ENCODE results near the gene RAB31. TPM values are rescaled to one million over a fixed set of nuclear protein-coding genes. Genes with fewer than 3 reads are reported as not detected.

RAB31 gene
- total RNA-seq, 1 donor from 2014 or later = 32.2 TPM

GRCh38 chr18:9730786-9731185 is 22.7 kb downstream of the RAB31 start:
- intact Hi-C loops (cut with DNase I) = no loop called here

GRCh38 chr18:9731380-9731779 is 23.3 kb downstream of the RAB31 start:
- no peak for DNase-seq (ENCODE audit: low spot score)
- intact Hi-C loops (cut with DNase I) = no loop called here

More at GRCh38 chr18:9730786-9731185, 22.7 kb downstream of the RAB31 start:
- no peak for DNase-seq (ENCODE audit: low spot score)

- intact Hi-C loops (cut with DNase I) = no loop called here
- no peak for DNase-seq (ENCODE audit: low spot score)
Measured at GRCh38 chr18:9732031-9732430, 23.9 kb downstream of the RAB31 start.

GRCh38 chr18:9734189-9734588 is 26.1 kb downstream of the RAB31 start:
- DNase-seq (ENCODE audit: low spot score) = no peak
- intact Hi-C loops (cut with DNase I) = no loop called here

GRCh38 chr18:9735238-9735637 is 27.1 kb downstream of the RAB31 start:
- intact Hi-C loops (cut with DNase I) = no loop called here
- DNase-seq (ENCODE audit: low spot score) = peak; percentile 86

- no peak for DNase-seq (ENCODE audit: low spot score)
- intact Hi-C loops (cut with DNase I) = no loop called here
Measured at GRCh38 chr18:9735879-9736278, 27.8 kb downstream of the RAB31 start.

- intact Hi-C loops (cut with DNase I) = no loop called here
- no peak for DNase-seq (ENCODE audit: low spot score)
Measured at GRCh38 chr18:9736286-9736835, 28.3 kb downstream of the RAB31 start.

GRCh38 chr18:9737006-9737405 is 28.9 kb downstream of the RAB31 start:
- DNase-seq (ENCODE audit: low spot score) = no peak
- intact Hi-C loops (cut with DNase I) = no loop called here

- intact Hi-C loops (cut with DNase I) = no loop called here
- DNase-seq (ENCODE audit: low spot score) = no peak
Measured at GRCh38 chr18:9737472-9738121, 29.5 kb downstream of the RAB31 start.

- DNase-seq (ENCODE audit: low spot score) = no peak
- intact Hi-C loops (cut with DNase I) = no loop called here
Measured at GRCh38 chr18:9738266-9738969, 30.3 kb downstream of the RAB31 start.

- intact Hi-C loops (cut with DNase I) = no loop called here
- DNase-seq (ENCODE audit: low spot score) = no peak
Measured at GRCh38 chr18:9739516-9739915, 31.4 kb downstream of the RAB31 start.

- intact Hi-C loops (cut with DNase I) = no loop called here
- no peak for DNase-seq (ENCODE audit: low spot score)
Measured at GRCh38 chr18:9740071-9740470, 32.0 kb downstream of the RAB31 start.

- intact Hi-C loops (cut with DNase I) = no loop called here
- no peak for DNase-seq (ENCODE audit: low spot score)
Measured at GRCh38 chr18:9741406-9741792, 33.3 kb downstream of the RAB31 start.

- intact Hi-C loops (cut with DNase I) = no loop called here
Measured at GRCh38 chr18:9741793-9742523, 33.9 kb downstream of the RAB31 start.

GRCh38 chr18:9742524-9743131 is 34.5 kb downstream of the RAB31 start:
- no peak for DNase-seq (ENCODE audit: low spot score)
- intact Hi-C loops (cut with DNase I) = no loop called here

More at GRCh38 chr18:9741793-9742523, 33.9 kb downstream of the RAB31 start:
- no peak for DNase-seq (ENCODE audit: low spot score)

- no peak for DNase-seq (ENCODE audit: low spot score)
- intact Hi-C loops (cut with DNase I) = no loop called here
Measured at GRCh38 chr18:9743200-9744016, 35.3 kb downstream of the RAB31 start.

GRCh38 chr18:9746958-9747357 is 38.9 kb downstream of the RAB31 start:
- no peak for DNase-seq (ENCODE audit: low spot score)
- intact Hi-C loops (cut with DNase I) = no loop called here

GRCh38 chr18:9749611-9750010 is 41.5 kb downstream of the RAB31 start:
- intact Hi-C loops (cut with DNase I) = no loop called here
- no peak for DNase-seq (ENCODE audit: low spot score)

- intact Hi-C loops (cut with DNase I) = no loop called here
- no peak for DNase-seq (ENCODE audit: low spot score)
Measured at GRCh38 chr18:9750112-9750511, 42.0 kb downstream of the RAB31 start.
